Measurements from ENCODE around the gene LTBP1.

LTBP1 gene

DNA sequence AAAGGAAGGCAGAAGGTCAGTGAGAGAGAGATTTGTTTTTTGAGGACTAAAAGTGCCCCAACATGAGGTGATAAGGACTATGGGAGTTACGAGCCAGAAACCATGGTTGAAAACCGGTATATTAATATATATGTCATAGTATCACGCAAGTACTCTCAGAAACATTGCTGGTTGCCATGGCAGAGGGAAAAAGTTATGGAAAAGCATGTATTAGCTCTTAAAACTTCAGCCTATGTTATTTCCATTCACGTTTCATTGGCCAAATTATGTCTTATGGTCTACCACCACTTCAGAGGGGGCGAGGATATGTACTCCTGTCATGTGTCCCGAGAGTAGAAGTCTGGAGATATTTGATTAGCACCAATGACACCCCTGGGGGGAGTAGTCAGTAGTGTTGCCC, 125.9 kb downstream of the LTBP1 start:
- peaks cover 4% of the 10 kb centered on the region for H3K79me1 ChIP-seq (replicated peaks; ENCODE audit: low read length, poor library complexity, severe bottlenecking)
- peak overlapping the region in 1 of 2 experiments; percentile 32 for H2BK12ac ChIP-seq (ENCODE audit: low read length in 2 of 2)
- H3K9me3 ChIP-seq (ENCODE audit: control insufficient read depth, low read length), result no peaks in the 10 kb centered on the region
- no peak overlapping the region for H2BK15ac ChIP-seq (ENCODE audit: low read depth, poor library complexity, severe bottlenecking)
- no peak overlapping the region for H2BK5ac ChIP-seq (ENCODE audit: low read depth, low read length, poor library complexity, severe bottlenecking)
- peak overlapping the region; percentile 13 for H2AK5ac ChIP-seq (ENCODE audit: low read length, severe bottlenecking)
- H3K27me3 ChIP-seq (ENCODE audit: control insufficient read depth in 1 of 2, insufficient read depth in 1 of 2, low read length in 2 of 2), result no peaks in the 10 kb centered on the region
- H3K14ac ChIP-seq (ENCODE audit: low read length in 2 of 2), result no peak overlapping the region
- no peak overlapping the region for H4K91ac ChIP-seq (ENCODE audit: low read length)
- no peak overlapping the region for H3K18ac ChIP-seq (ENCODE audit: low read depth in 1 of 2, low read length in 2 of 2)
- WGBS, result 63% methylated on average over 5 of the region's 6 CpGs
- H4K8ac ChIP-seq (ENCODE audit: low read length), result no peak overlapping the region
- no peaks in the 10 kb centered on the region for H3K36me3 ChIP-seq (ENCODE audit: control insufficient read depth in 1 of 2, insufficient read depth in 2 of 2, low read depth in 1 of 2, low read length in 2 of 2)
- DNase-seq, result no peak
- H3K27ac ChIP-seq (ENCODE audit: low read length, poor library complexity, severe bottlenecking), result peak overlapping the region; percentile 8
- H2BK120ac ChIP-seq (ENCODE audit: low read depth, low read length), result no peak overlapping the region
- peaks cover 9% of the 10 kb centered on the region for H3K4me1 ChIP-seq (ENCODE audit: control insufficient read depth, insufficient read depth, low read depth, low read length)
- H3K9ac ChIP-seq (ENCODE audit: low read length), result no peak overlapping the region
- no peak overlapping the region for H3K4me3 ChIP-seq (ENCODE audit: insufficient read depth in 1 of 2, low read depth in 1 of 2, low read length in 2 of 2)
- H3K4me2 ChIP-seq (ENCODE audit: low read length, poor library complexity, severe bottlenecking), result no peak overlapping the region
- no peak overlapping the region for H3K4ac ChIP-seq (ENCODE audit: low read depth in 1 of 2, low read length in 2 of 2)
- H3K23ac ChIP-seq (ENCODE audit: low read length in 2 of 2), result no peak overlapping the region
- H2AFZ ChIP-seq (ENCODE audit: low read depth, low read length), result no peak overlapping the region

- H3K9me3 ChIP-seq (ENCODE audit: control insufficient read depth, low read length), result no peaks in the 10 kb centered on the region
- H4K91ac ChIP-seq (ENCODE audit: low read length), result no peak overlapping the region
- H3K18ac ChIP-seq (ENCODE audit: low read depth in 1 of 2, low read length in 2 of 2), result no peak overlapping the region
- H3K4me1 ChIP-seq (ENCODE audit: control insufficient read depth, insufficient read depth, low read depth, low read length), result peaks cover 9% of the 10 kb centered on the region
- no peaks in the 10 kb centered on the region for H3K36me3 ChIP-seq (ENCODE audit: control insufficient read depth in 1 of 2, insufficient read depth in 2 of 2, low read depth in 1 of 2, low read length in 2 of 2)
- no peak overlapping the region for H2BK120ac ChIP-seq (ENCODE audit: low read depth, low read length)
- no peak overlapping the region for H2BK15ac ChIP-seq (ENCODE audit: low read depth, poor library complexity, severe bottlenecking)
- H3K27me3 ChIP-seq (ENCODE audit: control insufficient read depth in 1 of 2, insufficient read depth in 1 of 2, low read length in 2 of 2), result no peaks in the 10 kb centered on the region
- no peak overlapping the region for H3K4ac ChIP-seq (ENCODE audit: low read depth in 1 of 2, low read length in 2 of 2)
- peaks cover 4% of the 10 kb centered on the region for H3K79me1 ChIP-seq (replicated peaks; ENCODE audit: low read length, poor library complexity, severe bottlenecking)
- no peak overlapping the region for H2BK5ac ChIP-seq (ENCODE audit: low read depth, low read length, poor library complexity, severe bottlenecking)
- WGBS, result 97% methylated on average over 4 of the region's 4 CpGs
- DNase-seq, result no peak
- H3K23ac ChIP-seq (ENCODE audit: low read length in 2 of 2), result no peak overlapping the region
- peak overlapping the region in 1 of 2 experiments; percentile 32 for H2BK12ac ChIP-seq (ENCODE audit: low read length in 2 of 2)
- no peak overlapping the region for H3K14ac ChIP-seq (ENCODE audit: low read length in 2 of 2)
- no peak overlapping the region for H3K4me3 ChIP-seq (ENCODE audit: insufficient read depth in 1 of 2, low read depth in 1 of 2, low read length in 2 of 2)
- peak overlapping the region; percentile 13 for H2AK5ac ChIP-seq (ENCODE audit: low read length, severe bottlenecking)
- H3K9ac ChIP-seq (ENCODE audit: low read length), result no peak overlapping the region
- no peak overlapping the region for H3K4me2 ChIP-seq (ENCODE audit: low read length, poor library complexity, severe bottlenecking)
- H4K8ac ChIP-seq (ENCODE audit: low read length), result no peak overlapping the region
- H3K27ac ChIP-seq (ENCODE audit: low read length, poor library complexity, severe bottlenecking), result peak overlapping the region; percentile 8
- H2AFZ ChIP-seq (ENCODE audit: low read depth, low read length), result no peak overlapping the region
Observed at GRCh38 chr2:33073018-33073417, 126.3 kb downstream of the LTBP1 start.

DNA sequence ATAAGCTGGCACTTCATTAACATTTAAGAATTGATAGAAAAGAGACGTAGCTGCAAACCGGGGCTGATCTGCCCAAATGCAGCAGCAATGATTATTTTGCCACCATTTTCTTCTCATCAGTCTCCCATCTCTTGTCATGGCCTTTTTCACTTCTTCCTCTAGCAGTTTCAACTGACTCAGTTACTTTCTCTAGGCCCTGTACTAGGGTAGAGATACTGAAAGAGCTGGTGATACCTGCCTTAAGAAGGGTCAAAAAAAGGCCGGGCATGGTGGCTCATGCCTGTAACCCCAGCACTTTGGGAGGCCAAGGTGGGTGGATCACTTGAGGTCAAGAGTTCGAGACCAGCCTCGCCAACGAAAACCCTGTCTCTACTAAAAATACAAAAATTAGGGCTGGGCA, 127.4 kb downstream of the LTBP1 start:
- Histone ChIP-seq H2BK5ac (ENCODE audit: low read depth, low read length, poor library complexity, severe bottlenecking) (no peak overlapping the region), H3K23ac (ENCODE audit: low read length in 2 of 2) (no peak overlapping the region), H2BK12ac (ENCODE audit: low read length in 2 of 2) (no peak overlapping the region), H3K27ac (ENCODE audit: low read length, poor library complexity, severe bottlenecking) (no peak overlapping the region), H2AFZ (ENCODE audit: low read depth, low read length) (no peak overlapping the region), H4K8ac (ENCODE audit: low read length) (no peak overlapping the region), H3K4me3 (ENCODE audit: insufficient read depth in 1 of 2, low read depth in 1 of 2, low read length in 2 of 2) (no peak overlapping the region), H3K4me1 (ENCODE audit: control insufficient read depth, insufficient read depth, low read depth, low read length) (peaks cover 6% of the 10 kb centered on the region), H3K14ac (ENCODE audit: low read length in 2 of 2) (no peak overlapping the region), H3K27me3 (ENCODE audit: control insufficient read depth in 1 of 2, insufficient read depth in 1 of 2, low read length in 2 of 2) (no peaks in the 10 kb centered on the region), H3K36me3 (ENCODE audit: control insufficient read depth in 1 of 2, insufficient read depth in 2 of 2, low read depth in 1 of 2, low read length in 2 of 2) (no peaks in the 10 kb centered on the region), H2AK5ac (ENCODE audit: low read length, severe bottlenecking) (no peak overlapping the region), H3K9ac (ENCODE audit: low read length) (no peak overlapping the region), H4K91ac (ENCODE audit: low read length) (no peak overlapping the region), H2BK15ac (ENCODE audit: low read depth, poor library complexity, severe bottlenecking) (no peak overlapping the region), H3K4me2 (ENCODE audit: low read length, poor library complexity, severe bottlenecking) (no peak overlapping the region), H3K79me1 (replicated peaks; ENCODE audit: low read length, poor library complexity, severe bottlenecking) (peaks cover 4% of the 10 kb centered on the region), H3K9me3 (ENCODE audit: control insufficient read depth, low read length) (no peaks in the 10 kb centered on the region), H3K18ac (ENCODE audit: low read depth in 1 of 2, low read length in 2 of 2) (no peak overlapping the region), H2BK120ac (ENCODE audit: low read depth, low read length) (no peak overlapping the region), H3K4ac (ENCODE audit: low read depth in 1 of 2, low read length in 2 of 2) (no peak overlapping the region)
- no peak for DNase-seq
- over 99% methylated on average over 6 of the region's 6 CpGs for WGBS

- Histone ChIP-seq H3K9me3 (ENCODE audit: control insufficient read depth, low read length) (no peaks in the 10 kb centered on the region), H3K36me3 (ENCODE audit: control insufficient read depth in 1 of 2, insufficient read depth in 2 of 2, low read depth in 1 of 2, low read length in 2 of 2) (no peaks in the 10 kb centered on the region), H4K8ac (ENCODE audit: low read length) (no peak overlapping the region), H3K4me2 (ENCODE audit: low read length, poor library complexity, severe bottlenecking) (no peak overlapping the region), H2AK5ac (ENCODE audit: low read length, severe bottlenecking) (no peak overlapping the region), H3K14ac (ENCODE audit: low read length in 2 of 2) (no peak overlapping the region), H2BK120ac (ENCODE audit: low read depth, low read length) (no peak overlapping the region), H3K18ac (ENCODE audit: low read depth in 1 of 2, low read length in 2 of 2) (no peak overlapping the region), H2AFZ (ENCODE audit: low read depth, low read length) (no peak overlapping the region), H3K27ac (ENCODE audit: low read length, poor library complexity, severe bottlenecking) (no peak overlapping the region), H3K79me1 (replicated peaks; ENCODE audit: low read length, poor library complexity, severe bottlenecking) (no peaks in the 10 kb centered on the region), H3K9ac (ENCODE audit: low read length) (no peak overlapping the region), H3K4me1 (ENCODE audit: control insufficient read depth, insufficient read depth, low read depth, low read length) (peaks cover 2% of the 10 kb centered on the region), H4K91ac (ENCODE audit: low read length) (no peak overlapping the region), H3K27me3 (ENCODE audit: control insufficient read depth in 1 of 2, insufficient read depth in 1 of 2, low read length in 2 of 2) (no peaks in the 10 kb centered on the region), H2BK5ac (ENCODE audit: low read depth, low read length, poor library complexity, severe bottlenecking) (no peak overlapping the region), H2BK12ac (ENCODE audit: low read length in 2 of 2) (no peak overlapping the region), H2BK15ac (ENCODE audit: low read depth, poor library complexity, severe bottlenecking) (no peak overlapping the region), H3K4ac (ENCODE audit: low read depth in 1 of 2, low read length in 2 of 2) (no peak overlapping the region), H3K4me3 (ENCODE audit: insufficient read depth in 1 of 2, low read depth in 1 of 2, low read length in 2 of 2) (no peak overlapping the region), H3K23ac (ENCODE audit: low read length in 2 of 2) (no peak overlapping the region)
- no peak for DNase-seq
- 79% methylated on average over 8 of the region's 8 CpGs for WGBS
Observed at GRCh38 chr2:33077311-33077710, 130.6 kb downstream of the LTBP1 start.
